Natural killer cell (primary cell): Measurements from ENCODE around the gene CHST12. TPM values are rescaled to one million over a fixed set of nuclear protein-coding genes. Genes with fewer than 3 reads are reported as not detected.

Experiments
- ATAC-seq, 3 donors: fragments of 150-1000 bp in 2 of 3; fragments of 200-7000 bp in 1 of 3; cut with Tn5 transposase; 1 replicate in 1 of 3; 2 replicates in 2 of 3; pipeline ENCODE4 v1.10.0; 2021; ENCODE audit warnings: mild to moderate bottlenecking in 2 of 3, moderate library complexity in 2 of 3
- DNase-seq, 2 donors: peaks; one replicate each; pipeline versions ENCODE4 v3.0.0 to v3.0.0-alpha.2; 2013 to 2021; ENCODE audit warnings: mixed read lengths in 1 of 2
- H3K27ac ChIP-seq: one replicate; pipeline ENCODE4 v1.5.1; 2013; ENCODE audit warnings: mild to moderate bottlenecking, low read length
- H3K27me3 ChIP-seq: one replicate; pipeline ENCODE4 v1.6.1; 2013; ENCODE audit warnings: low read length; ENCODE audit not compliant: control insufficient read depth, insufficient read depth
- H3K36me3 ChIP-seq: one replicate; pipeline ENCODE4 v1.6.1; 2013; ENCODE audit warnings: low read length; ENCODE audit not compliant: control insufficient read depth, insufficient read depth
- H3K4me1 ChIP-seq: one replicate; pipeline ENCODE4 v1.6.1; 2013; ENCODE audit warnings: low read length; ENCODE audit not compliant: control insufficient read depth, insufficient read depth
- H3K4me3 ChIP-seq: one replicate; pipeline ENCODE4 v1.5.1; 2013; ENCODE audit warnings: low read length
- H3K9me3 ChIP-seq: one replicate; pipeline ENCODE4 v1.6.1; 2013; ENCODE audit warnings: low read length; ENCODE audit not compliant: control insufficient read depth, insufficient read depth
- H3K27ac Mint-ChIP-seq, 2 donors: one replicate each; pipeline ENCODE4 v1.8.0; 2022; ENCODE audit warnings: mild to moderate bottlenecking in 2 of 2, mixed read lengths in 2 of 2, moderate library complexity in 1 of 2
- H3K27me3 Mint-ChIP-seq, 2 donors: one replicate each; pipeline ENCODE4 v1.8.0; 2022; ENCODE audit warnings: low read depth in 2 of 2, mixed read lengths in 2 of 2
- H3K36me3 Mint-ChIP-seq: one replicate; pipeline ENCODE4 v1.8.0; 2022; ENCODE audit warnings: mixed read lengths
- H3K4me1 Mint-ChIP-seq, 2 donors: one replicate each; pipeline ENCODE4 v1.8.0; 2022; ENCODE audit warnings: mixed read lengths in 2 of 2
- H3K4me3 Mint-ChIP-seq: one replicate; pipeline ENCODE4 v1.8.0; 2022; ENCODE audit warnings: mild to moderate bottlenecking, moderate library complexity, mixed read lengths
- H3K9me3 Mint-ChIP-seq, 2 donors: one replicate each; pipeline ENCODE4 v1.8.0; 2022; ENCODE audit warnings: mixed read lengths in 2 of 2
- CTCF ChIP-seq: fragments of 200-600 bp; IDR thresholded peaks from one replicate; pipeline ENCODE4 v1.8.0; 2022; ENCODE audit warnings: antibody characterized with exemption
- WGBS: methylation state at CpG from one replicate; pipeline ENCODE4 v1.1.7; 2013; ENCODE audit warnings: missing lambda C conversion rate; ENCODE audit not compliant: insufficient coverage; 5-methylcytosine and 5-hydroxymethylcytosine counted together
- intact Hi-C: fragments of 100-400 bp; cut with micrococcal nuclease; formaldehyde crosslinking; loops from one replicate; pipeline ENCODE4 v1.14.2; 2022
- total RNA-seq, 4 donors: library from RNA; stranded (reverse); fragments of 120-200 nt in 1 of 4; gene quantifications; one replicate each; pipeline versions ENCODE4 v1.2.3 to v1.2.4, GENCODE V29; 2013 to 2022

CHST12 gene
- total RNA-seq, 3 donors from 2014 or later (not counting 1 experiment from before 2014, with no cell fraction given) = 102 to 159 (median 124) TPM

DNA sequence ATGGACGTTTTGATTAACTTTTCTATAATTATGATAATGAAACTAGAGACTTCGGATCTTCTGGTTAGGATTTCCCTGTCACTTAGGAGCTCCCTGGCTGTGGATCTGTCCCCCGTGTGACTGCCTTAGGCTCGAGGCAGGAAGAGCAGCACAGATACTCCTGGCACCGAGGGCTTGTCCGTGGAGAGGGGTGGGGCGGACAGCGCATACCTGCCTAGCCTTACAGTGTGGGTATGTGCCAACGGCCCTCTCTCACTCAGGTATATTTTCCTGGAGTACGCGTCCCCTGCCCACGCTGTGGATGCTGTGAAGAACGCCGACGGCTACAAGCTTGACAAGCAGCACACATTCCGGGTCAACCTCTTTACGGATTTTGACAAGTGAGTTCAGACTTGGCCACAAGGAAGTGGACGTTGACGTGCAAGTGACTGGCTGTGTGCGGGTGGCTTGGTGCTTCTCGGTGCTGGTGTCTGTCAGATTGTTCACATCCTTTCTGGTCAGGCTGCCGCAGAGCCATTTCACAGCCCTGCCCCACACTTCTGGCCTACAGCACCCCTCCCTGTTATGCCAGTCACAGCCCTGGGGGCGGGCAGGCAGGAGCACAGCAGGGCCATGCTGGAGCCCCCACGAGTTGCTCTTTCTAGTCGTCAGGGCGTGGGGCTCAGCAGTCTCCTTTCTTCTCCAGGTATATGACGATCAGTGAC, 40.9 kb upstream of the CHST12 start:
- H3K36me3 Mint-ChIP-seq = no peaks in the 10 kb centered on the region
- TF ChIP-seq CTCF = no peak
- peak in 1 of 2 donors; percentile 43 for DNase-seq

GRCh38 chr7:2369139-2369538, 34.3 kb upstream of the CHST12 start:
- intact Hi-C loops = no loop called here
- H3K4me1 ChIP-seq = no peaks in the 10 kb centered on the region
- Mint-ChIP-seq H3K27me3 (no peaks in the 10 kb centered on the region), H3K4me1 (peaks cover 9 to 17% of the 10 kb centered on the region in 2 donors), H3K9me3 (no peaks in the 10 kb centered on the region), H3K36me3 (no peaks in the 10 kb centered on the region), H3K27ac (no peak overlapping the region), H3K4me3 (no peak overlapping the region)
- no peak overlapping the region for H3K27ac ChIP-seq
- H3K4me3 ChIP-seq = no peak overlapping the region
- H3K27me3 ChIP-seq = no peaks in the 10 kb centered on the region
- 98% methylated on average over 10 of the region's 10 CpGs for WGBS
- DNase-seq = no peak
- ATAC-seq = no peak
- no peaks in the 10 kb centered on the region for H3K9me3 ChIP-seq
- H3K36me3 ChIP-seq = peaks cover 90% of the 10 kb centered on the region
- TF ChIP-seq CTCF = no peak

More for the DNA sequence above, 40.9 kb upstream of the CHST12 start:
- no peaks in the 10 kb centered on the region for H3K27me3 ChIP-seq
- H3K9me3 Mint-ChIP-seq = no peaks in the 10 kb centered on the region
- H3K4me3 Mint-ChIP-seq = peak overlapping the region; percentile 87
- H3K27ac ChIP-seq = peak overlapping the region; percentile 52
- peak overlapping the region; percentile 85 to 96 for H3K27ac Mint-ChIP-seq
- WGBS = 74% methylated on average over 27 of the region's 27 CpGs
- intact Hi-C loops = loop anchor here (2.0 to 5.0 kb wide), 2 partner anchors 45 to 56 kb away; no protein-coding TSS in a partner anchor
- peak; percentile 84 to 94 (median 90) for ATAC-seq
- H3K4me1 ChIP-seq = peaks cover 30% of the 10 kb centered on the region
- no peaks in the 10 kb centered on the region for H3K27me3 Mint-ChIP-seq
- peaks cover 65% of the 10 kb centered on the region for H3K36me3 ChIP-seq
- H3K9me3 ChIP-seq = no peaks in the 10 kb centered on the region
- H3K4me1 Mint-ChIP-seq = peaks cover 52 to 53% of the 10 kb centered on the region in 2 donors
- H3K4me3 ChIP-seq = no peak overlapping the region

DNA sequence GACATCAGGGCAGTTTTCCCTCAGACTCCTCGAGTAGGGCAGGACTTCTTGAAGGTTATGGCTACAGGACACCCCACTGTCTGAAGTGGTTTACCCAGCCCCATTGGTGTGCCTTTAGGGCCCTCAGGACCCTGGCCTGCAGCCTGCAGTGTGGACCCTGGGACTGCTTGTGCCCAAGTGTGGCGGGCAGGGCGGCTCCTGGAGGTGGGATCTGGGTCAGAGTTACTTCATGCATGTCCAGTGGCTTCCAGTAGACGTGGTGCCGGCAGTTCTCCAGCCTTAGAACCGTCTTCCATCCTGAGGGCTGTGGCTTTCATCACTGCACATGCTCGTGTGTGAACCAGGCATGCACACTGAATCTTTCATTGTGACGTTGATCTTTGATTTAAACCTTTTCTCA, 32.1 kb upstream of the CHST12 start:
- WGBS = 97% methylated on average over 8 of the region's 8 CpGs
- Histone ChIP-seq H3K9me3 (no peaks in the 10 kb centered on the region), H3K36me3 (peaks cover 91% of the 10 kb centered on the region), H3K27ac (no peak overlapping the region), H3K4me3 (no peak overlapping the region), H3K4me1 (no peaks in the 10 kb centered on the region), H3K27me3 (no peaks in the 10 kb centered on the region)
- intact Hi-C loops = no loop called here
- Mint-ChIP-seq H3K27me3 (no peaks in the 10 kb centered on the region), H3K9me3 (no peaks in the 10 kb centered on the region), H3K4me3 (no peak overlapping the region), H3K36me3 (peaks cover 11% of the 10 kb centered on the region), H3K4me1 (peaks cover 0 to 13% of the 10 kb centered on the region in 2 donors), H3K27ac (no peak overlapping the region)
- DNase-seq (no peak), ATAC-seq (no peak)
- no peak for TF ChIP-seq CTCF
